HG03521 (cell line): ENCODE results near the gene CYP39A1.
"Not testable (repeated sequence)": the region's sequence is repeated elsewhere in the genome, so short reads cannot be mapped to it uniquely, and the experiment has no call there.

ENCODE experiments used
- ATAC-seq: cut with Tn5 transposase; IDR thresholded peaks from one replicate; pipeline ENCODE4 v1.9.1; 2021; ENCODE audit warnings: mild to moderate bottlenecking, moderate library complexity; ENCODE audit not compliant: unreplicated experiment

CYP39A1 gene

DNA sequence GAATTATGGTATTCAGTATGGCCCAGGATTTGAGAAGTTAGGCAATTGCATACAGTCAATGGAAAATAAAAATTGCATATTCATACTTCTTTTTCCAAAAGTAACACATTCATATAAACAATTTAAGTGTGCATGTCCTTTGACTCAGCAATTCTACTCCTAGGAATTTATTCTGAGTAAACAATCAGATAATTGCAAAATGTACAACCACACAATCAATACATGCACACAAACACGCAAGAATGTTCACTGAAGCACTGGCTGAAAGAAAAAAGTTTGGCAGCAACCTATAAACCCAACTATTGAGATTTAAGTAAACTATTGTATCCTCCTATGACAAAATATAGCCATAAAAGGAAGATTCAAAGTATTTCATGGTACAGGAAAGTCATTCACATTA lies 1.6 kb downstream of the CYP39A1 start:
- ATAC-seq = no peak

DNA sequence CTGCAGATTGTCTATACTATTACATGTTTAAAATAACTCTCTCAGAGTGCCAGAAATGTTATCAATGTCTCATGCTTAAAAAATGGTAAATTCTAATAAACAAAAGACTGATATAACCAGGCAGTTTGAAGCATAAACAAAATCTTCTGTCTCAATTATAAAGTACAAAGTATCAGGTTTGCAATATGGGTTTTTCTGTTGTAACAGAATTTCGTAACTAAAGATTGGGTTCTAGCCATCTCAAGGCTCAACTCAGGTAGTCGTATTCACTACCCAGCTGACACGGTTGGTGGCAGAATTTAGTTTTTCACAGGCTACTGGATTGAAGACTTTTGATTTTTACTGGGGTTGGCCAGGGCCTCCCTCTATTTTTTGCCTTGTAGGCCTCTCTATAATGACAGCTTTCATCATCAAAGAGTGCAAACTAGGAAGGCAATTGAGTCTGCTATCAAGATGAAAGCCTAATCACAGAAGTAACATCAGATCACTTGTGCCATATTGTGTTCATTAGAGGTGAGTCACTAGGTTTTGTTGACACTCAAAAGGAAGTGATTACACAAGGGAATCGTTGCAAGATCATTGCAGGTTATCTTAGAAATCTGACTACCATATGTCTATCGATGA lies 3.6 kb downstream of the CYP39A1 start:
- no peak for ATAC-seq

DNA sequence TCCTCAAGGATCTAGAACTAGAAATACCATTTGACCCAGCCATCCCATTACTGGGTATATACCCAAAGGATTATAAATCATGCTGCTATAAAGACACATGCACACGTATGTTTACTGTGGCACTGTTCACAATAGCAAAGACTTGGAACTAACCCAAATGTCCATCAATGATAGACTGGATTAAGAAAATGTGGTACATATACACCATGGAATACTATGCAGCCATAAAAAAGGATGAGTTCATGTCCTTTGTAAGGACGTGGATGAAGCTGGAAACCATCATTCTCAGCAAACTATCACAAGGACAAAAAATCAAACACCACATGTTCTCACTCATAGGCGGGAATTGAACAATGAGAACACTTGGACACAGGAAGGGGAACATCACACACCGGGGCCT lies 4.5 kb downstream of the CYP39A1 start:
- ATAC-seq = not testable (repeated sequence)

DNA sequence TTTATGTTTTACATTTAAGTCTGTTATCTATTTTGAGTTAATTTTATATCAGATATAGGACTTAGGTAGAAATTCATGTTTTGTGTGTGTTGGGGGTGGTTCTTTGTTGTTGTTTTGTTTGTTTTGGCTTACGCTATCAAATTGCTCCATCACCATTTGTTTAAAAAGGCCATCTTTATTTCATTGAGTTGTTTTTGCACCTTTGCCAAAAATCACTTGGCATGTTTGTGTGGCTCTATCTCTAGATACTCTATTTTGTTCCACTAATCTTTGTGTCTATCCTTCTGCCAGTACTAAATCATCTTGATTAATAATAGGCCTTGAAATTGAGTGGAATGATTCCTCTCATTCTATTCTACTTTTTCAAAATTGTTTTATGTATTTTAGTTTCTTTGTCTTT lies 7.4 kb downstream of the CYP39A1 start:
- ATAC-seq = no peak

DNA sequence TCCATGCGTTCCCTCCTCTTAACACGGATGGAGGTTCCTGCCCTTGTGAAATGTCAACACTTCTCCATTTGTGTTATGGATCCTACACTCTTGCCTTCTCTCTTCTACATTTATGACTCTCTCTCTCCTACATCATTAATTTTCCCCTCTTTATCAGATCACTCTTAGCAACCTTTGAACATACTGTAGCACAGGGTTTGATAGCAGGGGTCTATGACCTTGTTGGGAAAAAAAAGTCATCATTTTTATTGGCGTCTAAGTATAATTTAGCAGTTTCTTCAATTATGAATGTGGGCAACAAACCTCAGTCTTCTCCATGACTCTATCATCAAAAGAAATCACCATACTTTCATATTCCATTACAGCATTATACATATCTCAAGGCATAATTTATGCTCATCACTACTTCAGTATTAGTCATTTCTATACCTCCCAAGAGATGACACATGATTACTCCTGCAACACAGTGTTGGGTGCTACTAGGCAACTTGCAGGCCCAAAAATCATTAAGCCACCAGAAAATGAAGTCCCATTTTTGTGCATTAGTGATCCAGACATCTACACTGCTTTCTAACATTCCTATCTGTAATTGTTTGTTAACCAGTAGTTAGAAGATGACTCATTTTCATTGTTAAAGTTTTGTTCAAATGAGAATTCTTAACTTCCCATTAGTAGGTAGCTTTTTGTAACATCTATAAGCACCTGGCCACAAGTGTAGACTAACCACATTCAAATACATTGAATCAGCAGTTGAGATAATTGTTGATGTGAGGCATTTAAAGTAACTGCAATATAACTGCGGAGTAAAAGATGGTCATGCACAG lies 9.5 kb downstream of the CYP39A1 start:
- ATAC-seq = no peak

DNA sequence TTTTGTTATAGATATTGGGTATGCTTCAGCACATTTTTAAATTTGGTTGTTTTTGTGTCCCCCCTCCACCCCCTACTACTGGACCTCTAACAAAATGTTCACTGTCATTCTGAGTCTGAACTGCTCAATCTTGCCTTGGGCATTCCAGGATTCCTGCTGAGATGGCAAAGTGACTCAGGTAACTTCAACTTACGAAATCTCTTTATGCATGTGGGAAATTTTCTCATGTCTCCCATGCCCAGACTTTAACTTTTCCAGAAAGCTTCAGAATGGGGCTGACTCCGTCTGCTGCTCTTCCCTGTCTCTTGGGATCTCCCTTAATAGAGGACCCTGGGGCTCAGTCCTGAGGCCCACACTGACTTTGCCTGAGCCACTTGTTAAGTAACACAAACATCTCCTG lies 14.0 kb downstream of the CYP39A1 start:
- ATAC-seq = no peak

DNA sequence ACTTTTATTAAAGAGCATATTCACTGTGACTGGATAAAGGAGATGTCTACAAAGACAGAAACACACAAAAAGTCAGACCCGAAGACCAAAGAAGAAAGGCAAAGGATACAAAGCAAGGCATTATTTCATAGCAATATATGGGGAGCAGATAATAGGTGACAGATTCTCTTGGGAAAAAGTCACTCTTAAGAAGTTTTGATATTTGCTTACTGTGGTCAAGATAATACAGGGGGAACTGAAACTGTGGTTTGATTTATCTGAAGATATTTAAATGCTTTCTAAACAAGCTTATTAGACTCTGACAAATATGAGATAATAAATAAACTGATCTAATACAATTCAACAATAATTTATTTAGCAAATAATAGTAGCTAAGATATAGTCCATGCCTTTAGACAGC lies 14.7 kb downstream of the CYP39A1 start:
- no peak for ATAC-seq

DNA sequence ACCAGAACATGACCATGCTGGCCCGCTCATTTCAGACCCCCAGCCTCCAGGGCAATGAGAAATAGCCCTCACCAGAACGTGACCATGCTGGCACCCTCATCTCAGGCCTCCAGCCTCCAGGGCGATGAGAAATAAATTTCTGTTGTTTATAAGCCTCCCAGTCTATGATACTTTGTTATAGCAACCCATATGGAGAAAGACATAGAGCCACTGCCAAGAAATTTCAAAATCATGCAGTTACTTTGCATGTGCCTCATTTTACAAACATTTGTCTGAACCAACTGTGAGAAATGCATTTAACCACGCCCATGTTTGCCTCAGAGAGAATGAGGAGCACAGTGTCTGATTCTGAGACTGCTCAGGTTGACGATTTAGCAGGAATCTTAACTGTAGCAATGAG lies 15.5 kb downstream of the CYP39A1 start:
- ATAC-seq = no peak

DNA sequence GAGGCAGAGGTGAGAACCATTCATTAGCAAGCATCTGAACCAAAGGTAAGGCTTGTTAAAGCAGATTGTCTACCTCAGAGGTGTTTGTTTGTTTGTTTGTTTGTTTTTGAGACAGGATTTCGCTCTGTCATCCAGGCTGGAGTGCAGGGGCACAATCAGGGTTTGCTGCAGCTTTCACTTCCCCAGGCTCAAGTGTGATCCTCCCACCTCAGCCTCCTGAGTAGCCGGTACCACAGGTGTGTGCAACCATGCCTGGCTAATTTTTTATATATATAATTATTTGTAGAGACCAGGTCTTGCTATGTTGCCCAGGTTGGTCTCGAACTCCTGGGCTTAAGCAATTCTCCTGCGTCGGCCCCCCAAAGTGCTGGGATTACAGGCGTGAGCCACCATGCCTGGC lies 17.2 kb downstream of the CYP39A1 start:
- no peak for ATAC-seq

DNA sequence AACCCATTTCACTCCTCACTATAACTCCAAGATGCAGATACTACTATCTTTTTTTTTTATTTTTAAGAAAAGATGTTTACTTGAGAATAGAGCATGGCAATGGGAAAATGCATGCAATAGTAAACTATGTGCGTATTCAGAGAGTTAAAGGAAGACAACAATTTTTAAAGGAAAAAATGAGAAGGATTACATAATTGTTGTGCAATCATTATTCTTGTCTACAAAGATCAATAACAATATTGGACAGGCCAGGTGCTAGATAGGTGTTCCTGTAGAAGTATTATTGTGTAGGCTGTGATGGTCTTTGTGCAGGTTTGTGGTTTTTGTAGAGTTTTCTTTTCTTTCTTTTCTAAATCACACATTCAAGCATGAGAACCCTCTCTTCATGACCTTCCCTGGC lies 20.6 kb downstream of the CYP39A1 start:
- ATAC-seq = no peak

DNA sequence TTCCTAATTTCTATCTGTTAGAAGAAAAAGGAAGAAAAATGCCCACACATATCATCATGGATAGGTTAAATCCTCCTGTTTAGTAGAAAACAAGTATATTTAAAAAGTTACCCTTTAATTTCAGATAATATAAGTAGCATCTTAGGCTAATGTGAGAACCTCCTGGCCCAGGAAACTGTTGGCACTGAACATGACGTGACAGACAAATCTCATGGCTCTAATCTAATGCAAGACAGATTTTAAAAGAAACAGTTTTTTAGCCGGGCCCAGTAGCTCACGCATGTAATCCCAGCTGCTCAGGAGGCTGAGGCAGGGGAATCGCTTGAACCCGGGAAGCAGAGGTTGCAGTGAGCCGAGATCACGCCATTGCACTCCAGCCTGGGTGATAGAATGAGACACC lies 22.9 kb downstream of the CYP39A1 start:
- no peak for ATAC-seq

DNA sequence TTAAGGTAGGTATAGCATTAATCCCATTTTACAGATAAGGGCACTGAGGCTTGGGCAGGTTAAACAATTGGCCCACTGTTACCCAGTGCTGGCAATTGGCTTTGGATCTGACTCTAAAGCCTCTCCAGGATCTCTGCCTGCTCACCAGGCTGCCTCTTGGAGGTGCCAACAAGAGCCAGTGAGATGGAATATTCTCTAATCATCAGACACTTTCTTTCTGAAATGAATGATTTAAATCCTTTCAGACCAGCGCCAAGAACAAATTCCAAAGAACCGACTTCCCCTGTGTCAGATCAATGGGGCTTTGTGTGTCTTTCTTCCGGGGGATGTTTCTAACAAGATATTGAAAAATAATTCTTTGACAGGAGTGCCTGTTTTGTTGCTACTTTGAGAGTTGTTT lies 23.6 kb downstream of the CYP39A1 start:
- no peak for ATAC-seq

DNA sequence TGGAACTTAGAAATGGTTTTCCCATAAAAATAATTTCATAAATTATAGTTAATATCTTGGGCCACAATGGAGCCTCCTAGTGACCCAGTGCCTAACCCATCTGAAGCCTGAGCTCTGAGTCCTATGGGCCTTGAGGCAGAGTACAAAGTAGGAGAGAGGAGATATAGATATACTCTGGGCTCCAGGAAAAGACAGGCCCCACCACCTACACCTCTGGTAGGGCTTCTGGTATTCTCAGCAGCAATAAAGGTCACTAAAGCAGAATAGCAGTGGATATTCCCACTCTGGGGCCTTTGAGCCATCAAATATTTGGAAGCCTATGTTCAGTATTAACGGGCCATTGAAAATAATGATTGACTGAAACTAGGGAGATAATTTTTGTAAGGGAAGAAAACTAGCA lies 24.1 kb downstream of the CYP39A1 start:
- ATAC-seq = no peak

DNA sequence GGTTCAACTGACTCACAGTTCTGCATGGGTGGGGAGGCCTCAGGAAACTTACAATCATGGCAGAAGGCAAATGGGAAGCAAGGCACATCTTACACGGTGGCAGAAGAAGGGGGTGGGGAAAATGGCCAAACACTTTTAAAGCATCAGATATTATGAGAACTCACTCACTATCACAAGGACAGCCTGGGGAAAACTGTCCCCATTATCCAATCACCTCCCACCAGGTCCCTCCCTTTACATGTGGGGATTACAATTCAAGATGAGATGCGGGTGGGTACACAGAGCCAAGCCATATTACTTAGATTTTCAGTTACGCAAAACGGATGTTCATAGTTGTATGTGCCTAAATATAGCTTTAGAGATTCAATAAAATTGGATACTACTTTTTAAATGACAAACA lies 25.6 kb downstream of the CYP39A1 start:
- ATAC-seq = no peak

DNA sequence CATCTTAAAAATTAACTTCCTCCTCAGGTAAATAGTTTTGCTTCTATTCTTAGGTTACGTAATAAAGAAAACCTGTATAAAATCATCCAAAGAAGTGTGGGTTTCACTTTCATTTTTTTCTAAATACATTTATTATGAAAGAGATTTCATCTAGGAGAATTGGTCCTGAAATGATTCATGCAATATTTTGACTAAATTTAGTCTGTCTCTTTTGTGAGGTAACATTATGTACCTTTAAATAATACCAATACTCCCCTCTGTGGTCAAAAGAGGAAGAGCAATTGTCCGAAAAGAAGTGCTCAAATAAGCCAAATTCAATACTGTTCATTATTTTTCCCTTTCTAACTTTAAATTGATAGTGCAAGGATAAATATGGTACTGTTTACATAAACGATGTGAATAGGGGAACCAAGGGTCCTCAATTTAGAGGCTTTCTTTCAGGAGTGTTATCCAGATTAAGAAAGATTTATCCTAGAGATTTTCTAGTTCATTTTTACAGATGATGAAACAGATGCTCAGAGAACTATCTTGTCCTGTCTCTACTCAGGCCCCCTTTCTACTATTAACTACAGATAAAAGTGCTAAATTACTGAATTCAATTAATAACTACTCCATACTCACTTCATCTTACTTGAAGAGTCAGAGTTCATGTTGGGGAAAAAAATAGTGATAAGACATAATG lies 26.2 kb downstream of the CYP39A1 start:
- ATAC-seq = no peak

DNA sequence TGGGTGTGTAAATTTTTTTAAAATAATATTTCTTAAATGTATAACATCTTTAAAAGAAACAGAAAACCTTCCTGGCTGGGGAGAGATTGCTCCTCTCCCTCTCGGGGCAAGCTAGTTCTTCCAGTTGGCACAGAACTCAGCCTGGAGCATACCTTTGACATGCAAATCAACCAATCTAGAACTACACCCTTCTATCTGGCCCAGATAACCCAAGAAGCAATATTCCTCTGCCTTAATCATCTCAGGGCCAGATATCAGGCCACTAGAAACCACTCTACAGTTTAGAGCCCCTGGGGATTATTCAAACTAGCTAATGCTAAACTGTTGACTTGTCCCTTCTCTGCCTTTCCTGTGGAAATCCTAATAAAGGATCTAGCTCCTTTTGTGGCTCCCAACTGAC lies 33.9 kb downstream of the CYP39A1 start:
- no peak for ATAC-seq

DNA sequence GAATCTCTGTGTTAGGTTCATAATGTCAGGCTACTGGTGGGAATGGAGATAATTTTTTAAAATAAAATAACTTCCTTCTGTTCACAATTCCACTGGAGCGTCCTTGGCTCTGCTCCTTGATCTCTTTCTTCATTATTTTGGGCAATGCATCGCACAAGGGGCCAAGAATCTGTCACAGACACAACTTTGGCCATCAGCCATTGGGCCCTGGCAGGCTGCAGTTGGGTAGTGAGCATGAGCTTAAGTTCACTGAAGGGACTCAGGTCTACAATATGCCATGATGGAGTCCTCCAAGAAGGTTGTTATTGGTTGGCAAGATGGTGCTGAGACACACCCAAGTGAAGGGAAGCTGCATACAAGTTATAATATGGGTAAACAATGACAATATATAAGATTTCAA lies 40.0 kb downstream of the CYP39A1 start:
- no peak for ATAC-seq

DNA sequence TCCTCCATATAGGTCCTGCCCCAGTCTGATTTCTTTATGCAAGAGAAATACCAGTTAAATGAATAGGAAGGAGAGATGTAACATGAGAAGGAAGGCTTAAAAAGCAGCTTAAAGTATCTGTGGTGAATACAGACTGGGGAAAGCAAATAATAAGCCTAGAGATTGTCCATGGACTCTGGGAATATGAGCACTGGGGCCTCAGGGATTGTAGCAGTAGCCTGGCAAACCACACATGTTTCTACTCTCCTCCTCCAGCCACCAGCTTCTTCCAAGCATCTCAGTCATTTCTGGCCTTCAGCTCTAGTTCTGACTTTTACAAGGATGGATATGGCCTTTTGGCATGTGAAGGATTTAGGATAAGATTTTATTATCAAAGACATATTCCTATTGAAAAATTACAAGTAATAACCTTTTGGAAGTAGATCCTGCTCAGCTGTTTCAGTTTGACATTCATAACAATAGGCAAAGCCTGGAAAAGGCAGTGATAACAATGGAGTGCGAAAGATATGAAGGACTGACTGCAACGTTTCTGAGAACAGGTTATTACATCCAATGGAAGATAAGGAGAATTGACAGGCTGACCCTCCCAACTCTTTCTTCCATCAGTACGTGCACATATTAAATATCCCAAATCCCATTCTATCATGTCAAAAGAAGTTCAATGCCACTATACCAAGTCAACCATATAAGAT lies 41.6 kb downstream of the CYP39A1 start:
- no peak for ATAC-seq

DNA sequence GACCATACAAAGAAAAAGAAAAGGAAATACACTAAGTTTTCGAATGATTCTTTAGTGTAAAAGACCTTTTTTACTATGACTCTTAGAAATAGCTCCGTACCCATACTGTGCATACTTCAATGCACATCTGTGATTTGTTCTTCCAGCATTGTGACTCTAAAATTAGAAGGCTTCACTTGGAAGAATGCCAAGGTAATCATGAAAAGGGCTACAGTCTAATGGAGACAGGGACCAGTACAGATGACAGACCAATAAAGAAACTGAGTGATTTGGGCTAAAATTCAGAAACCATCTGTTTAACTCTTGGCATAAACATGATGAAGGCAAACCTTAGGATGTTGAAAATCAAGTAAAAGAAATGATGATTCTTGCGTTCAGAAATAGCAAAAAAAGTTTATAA lies 46.3 kb downstream of the CYP39A1 start:
- ATAC-seq = no peak

DNA sequence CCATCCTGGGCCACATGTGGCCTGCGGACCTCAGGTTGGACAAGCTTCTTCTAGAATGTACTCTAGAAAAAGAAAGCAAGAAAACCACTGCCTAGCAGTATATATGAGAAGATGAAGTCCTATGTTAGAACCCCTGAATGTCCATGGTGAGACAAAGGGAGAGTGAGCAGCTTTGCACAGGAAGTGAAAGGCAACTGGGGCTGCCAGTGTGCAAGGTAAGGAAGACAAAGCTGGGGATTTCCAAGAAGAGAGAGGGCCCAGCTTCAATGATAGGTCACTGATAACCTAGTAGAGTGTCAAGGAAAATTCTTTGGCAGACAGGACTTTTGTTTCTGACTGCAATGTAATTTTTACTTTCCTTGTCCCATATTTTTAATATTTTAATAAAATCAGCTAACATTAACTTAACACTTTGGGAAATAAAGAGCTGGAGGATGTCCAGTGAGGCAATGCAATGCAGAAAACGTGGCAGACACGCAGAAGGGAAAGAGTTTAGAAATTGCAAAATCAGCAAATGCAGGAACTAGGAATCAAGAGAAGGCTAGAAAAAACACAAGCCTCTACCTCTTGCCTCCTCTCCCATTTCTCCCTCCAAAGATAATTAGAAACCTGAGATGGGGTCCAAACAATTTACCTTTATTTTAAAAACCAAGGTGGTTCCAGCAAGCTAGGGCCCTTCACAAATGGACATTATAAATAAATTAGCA lies 47.4 kb downstream of the CYP39A1 start:
- no peak for ATAC-seq

DNA sequence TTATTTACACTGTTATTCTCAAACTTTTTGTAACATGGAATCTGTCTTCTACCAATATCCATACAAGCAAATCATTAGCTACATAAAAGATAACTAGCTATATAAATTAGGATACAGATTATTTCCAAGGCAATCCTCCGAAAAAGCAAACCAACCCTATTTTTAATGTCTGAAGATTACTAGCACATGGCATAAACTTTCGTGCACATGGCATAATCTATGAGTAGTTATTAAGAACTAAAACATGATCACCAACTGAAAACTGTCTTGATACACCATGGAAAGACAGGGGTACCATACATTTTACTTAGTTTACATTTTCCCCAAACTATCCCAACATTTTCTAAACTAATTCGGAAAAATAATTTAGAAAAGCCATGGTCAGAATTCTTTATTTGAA lies 54.4 kb downstream of the CYP39A1 start:
- no peak for ATAC-seq
